ENCODE data around the gene BST1.

The BST1 gene, protein sequence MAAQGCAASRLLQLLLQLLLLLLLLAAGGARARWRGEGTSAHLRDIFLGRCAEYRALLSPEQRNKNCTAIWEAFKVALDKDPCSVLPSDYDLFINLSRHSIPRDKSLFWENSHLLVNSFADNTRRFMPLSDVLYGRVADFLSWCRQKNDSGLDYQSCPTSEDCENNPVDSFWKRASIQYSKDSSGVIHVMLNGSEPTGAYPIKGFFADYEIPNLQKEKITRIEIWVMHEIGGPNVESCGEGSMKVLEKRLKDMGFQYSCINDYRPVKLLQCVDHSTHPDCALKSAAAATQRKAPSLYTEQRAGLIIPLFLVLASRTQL
- 0.35 to 0.72 reads per million in 2 donors for total RNA-seq

- DNase-seq: peak; percentile 21
Measured at GRCh38 chr4:15702941-15703403, at the start of gene BST1. TSS of gene BST1 (plus strand) at chr4:15703065. CDS start at chr4:15703145, 80 bp downstream.

- DNase-seq: no peak
Measured at GRCh38 chr4:15653420-15653819, 49.4 kb upstream of the BST1 start.

DNA sequence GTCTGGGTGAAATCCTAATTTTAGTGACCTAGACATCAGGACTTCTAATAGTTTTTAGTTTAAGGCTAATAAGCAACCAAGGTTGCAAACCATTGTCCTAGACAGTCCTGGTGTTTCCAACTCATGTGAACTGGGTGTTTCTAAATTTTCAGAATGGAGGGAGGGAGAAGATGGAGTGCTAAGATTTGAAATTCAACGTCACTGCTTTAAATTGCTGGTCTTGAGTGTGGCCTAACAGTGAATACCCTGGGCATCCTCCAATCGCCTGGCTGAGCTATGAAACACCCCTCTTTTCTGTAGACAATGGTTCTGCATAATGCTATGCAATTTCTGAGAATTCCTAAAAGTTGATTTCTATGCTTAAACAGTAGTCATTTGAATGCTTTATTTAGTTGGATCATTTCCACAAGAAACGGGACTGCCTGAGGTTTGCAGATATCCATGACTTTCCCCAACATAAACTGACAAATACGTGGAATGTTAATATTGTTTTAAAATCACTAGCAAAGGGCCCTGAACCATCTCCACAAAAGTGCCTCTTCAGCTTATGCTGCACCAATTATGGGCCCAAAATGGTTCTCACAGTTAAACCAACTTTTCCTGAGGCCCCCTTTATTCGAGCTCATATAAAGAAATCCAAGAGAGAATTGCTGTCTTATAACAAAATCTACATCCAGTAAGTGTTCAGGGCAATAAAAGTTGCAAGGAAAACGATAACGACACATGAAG lies 48.8 kb upstream of the BST1 start:
- no peak for DNase-seq

GRCh38 chr4:15654593-15655222 lies 48.2 kb upstream of the BST1 start:
- DNase-seq: no peak

DNA sequence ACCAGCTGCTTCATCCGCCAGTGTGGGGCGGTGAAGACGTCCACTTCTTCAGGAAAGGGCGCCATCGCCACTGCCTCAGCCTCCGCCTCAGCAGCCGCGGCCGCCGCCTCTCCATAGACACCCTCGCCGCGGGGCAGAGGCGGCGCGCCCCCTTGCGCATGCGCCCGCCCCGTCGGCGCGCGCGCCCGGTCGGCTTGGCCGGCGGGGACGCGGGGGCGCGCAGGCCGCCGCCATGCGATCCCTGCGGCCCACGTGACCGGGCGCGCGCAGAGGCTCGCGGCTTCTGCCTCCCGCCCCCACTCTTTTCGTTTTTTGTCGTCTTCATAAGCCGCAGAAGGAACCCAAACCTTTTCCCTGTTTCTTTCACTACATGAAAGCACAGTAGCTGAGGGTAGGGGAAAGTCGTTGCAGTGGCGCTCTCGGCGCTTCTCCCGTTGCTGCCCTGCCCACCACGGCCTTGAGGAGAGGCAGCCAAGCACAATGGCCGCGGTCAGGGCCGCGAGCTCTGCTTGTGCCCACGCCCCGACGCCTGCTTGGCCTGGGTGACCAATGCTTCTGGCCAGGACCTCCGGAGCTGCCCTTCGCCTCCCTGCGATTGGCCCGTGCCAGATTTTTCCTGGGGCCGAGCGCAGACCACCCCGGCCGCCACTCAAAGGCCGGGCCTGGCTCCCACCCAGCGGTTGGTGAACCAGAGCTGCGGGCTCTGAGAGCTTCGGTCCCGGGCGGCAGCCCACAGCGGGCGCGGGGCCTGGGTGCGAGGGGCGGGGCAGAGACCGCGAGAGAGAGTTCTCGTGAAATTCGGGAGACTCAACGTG lies 47.4 kb upstream of the BST1 start, which contains the start of gene FBXL5:
TSS of gene FBXL5 (minus strand) at position 135 of the 815 bp plus-strand sequence. CDS start at position 65, 70 bp downstream.
- DNase-seq: peak; percentile 76

GRCh38 chr4:15656038-15656470 lies 46.8 kb upstream of the BST1 start:
- no peak for DNase-seq

- no peak for DNase-seq
Measured at GRCh38 chr4:15657366-15657765, 45.5 kb upstream of the BST1 start.

- no peak for DNase-seq
Measured at GRCh38 chr4:15658136-15658770, 44.6 kb upstream of the BST1 start.

GRCh38 chr4:15658781-15659180 lies 44.1 kb upstream of the BST1 start:
- no peak for DNase-seq

DNA sequence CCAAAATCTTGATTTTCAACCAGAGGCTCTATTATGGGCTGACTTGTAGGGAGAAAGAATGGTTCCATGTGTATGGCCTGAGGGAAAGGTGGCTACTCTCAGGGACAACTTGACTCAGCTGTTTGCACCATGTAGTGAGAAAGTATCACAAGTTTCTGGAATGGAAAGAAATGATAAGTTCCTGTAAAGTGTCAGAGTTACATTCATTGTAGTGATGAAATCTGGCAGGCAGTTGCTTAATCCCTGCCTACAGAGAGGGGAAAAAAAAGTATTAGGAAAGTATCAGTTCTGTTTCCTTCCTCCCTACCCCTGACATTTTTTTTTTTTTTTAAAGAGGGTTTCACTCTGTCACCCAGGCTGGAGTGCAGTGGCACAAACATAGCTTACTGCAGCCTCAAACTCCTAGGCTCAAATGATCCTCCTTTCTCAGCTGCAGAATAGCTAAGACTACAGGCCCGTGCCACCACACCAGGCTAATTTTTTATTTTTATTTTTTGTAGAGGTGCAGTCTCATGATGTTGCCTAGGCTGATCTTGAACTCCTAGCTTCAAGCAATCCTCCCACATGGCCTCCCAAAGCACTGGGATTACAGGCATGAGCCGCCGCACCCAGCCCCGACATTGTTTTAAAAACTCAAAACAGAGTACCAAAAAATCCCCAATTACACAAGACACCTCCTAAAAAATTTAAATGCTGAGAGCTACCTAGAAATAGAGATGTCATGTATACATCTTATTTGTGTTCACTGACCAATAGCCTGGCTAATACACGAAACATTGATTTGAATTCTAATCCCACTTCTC lies 42.9 kb upstream of the BST1 start:
- no peak for DNase-seq

DNA sequence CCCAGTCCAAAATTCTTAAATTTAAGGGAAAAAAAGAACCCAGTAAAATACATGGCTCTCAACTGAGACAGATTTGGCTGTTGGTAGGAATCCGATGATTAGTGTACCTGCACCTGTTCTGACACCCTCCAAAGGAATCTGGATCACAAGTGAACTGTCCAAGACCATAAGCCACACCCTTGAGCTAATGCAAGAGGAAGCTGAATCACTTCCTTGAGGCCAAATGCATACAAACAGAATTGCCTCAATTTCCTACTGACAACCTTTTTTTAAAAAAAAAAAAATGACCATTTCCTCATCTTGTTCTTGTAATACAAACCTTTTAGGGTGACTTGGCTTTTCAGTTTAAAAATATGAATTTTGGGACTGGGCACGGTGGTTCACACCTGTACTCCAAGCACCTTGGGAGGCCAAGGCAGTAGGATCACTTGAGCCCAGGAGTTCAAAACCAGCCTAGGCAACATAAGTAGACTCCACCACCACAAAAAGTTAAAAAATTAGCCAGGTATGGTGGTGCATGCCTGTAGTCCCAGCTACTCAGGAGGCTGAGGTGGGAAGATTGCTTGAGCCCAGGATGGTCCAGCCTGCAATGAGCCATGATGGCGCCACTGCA lies 37.0 kb upstream of the BST1 start:
- DNase-seq: no peak

GRCh38 chr4:15667006-15667405 lies 35.9 kb upstream of the BST1 start:
- no peak for DNase-seq

DNA sequence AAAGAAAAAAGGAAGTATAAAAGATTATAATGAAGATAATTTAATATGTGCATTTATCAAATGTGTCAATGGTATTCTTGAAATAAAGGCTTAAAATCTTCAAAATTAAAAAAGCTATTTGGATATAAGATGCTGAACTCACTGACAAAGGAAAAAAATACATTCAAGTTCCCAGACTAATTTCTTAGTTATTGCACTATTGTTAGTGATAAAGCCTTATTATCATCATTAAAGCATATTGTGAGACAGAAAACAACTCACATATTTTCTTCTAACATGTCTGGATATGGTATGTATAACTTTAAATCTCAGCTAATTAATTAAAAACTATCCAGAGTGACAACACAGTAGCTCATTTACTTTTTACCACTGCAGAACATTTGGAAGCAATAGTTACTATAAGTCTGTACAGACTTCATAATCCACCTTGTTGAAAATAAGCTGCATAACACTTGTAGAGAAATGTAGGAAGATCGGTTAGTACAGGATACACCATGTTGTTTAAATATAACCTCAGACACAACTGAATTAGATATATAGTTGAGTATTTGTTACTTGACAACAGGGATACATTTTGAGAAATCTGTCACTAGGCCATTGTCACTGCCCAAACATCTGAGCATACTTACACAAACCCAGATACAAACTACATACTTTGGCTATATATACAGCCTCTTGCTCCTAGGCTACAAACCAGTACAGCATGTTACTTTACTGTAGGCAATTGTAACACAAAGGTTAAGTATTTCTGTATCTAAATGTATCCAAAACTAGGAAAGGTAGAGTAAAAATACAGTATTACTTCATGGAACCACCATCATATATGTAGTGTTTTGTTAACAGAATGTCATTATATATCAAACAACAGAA lies 34.1 kb upstream of the BST1 start:
- no peak for DNase-seq

- DNase-seq: no peak
Measured at GRCh38 chr4:15670576-15670975, 32.3 kb upstream of the BST1 start.

GRCh38 chr4:15672101-15672500 lies 30.8 kb upstream of the BST1 start:
- DNase-seq: no peak

GRCh38 chr4:15673337-15673736 lies 29.5 kb upstream of the BST1 start:
- no peak for DNase-seq

GRCh38 chr4:15674046-15674445 lies 28.8 kb upstream of the BST1 start:
- no peak for DNase-seq

GRCh38 chr4:15674926-15675325 lies 27.9 kb upstream of the BST1 start:
- no peak for DNase-seq

GRCh38 chr4:15675356-15675755 lies 27.5 kb upstream of the BST1 start:
- no peak for DNase-seq

GRCh38 chr4:15676039-15676438 lies 26.8 kb upstream of the BST1 start:
- no peak for DNase-seq

All from activated gamma-delta T cell (primary cell).